HG02943 (cell line): ENCODE data around the gene PDE3B.
"Not testable (repeated sequence)": the region's sequence is repeated elsewhere in the genome, so short reads cannot be mapped to it uniquely, and the experiment has no call there.

Experiments used
- ATAC-seq: cut with Tn5 transposase; IDR thresholded peaks from one replicate; pipeline ENCODE4 v1.9.1; 2021; ENCODE audit warnings: mild to moderate bottlenecking, low read depth, moderate library complexity; ENCODE audit not compliant: unreplicated experiment

Gene PDE3B

DNA sequence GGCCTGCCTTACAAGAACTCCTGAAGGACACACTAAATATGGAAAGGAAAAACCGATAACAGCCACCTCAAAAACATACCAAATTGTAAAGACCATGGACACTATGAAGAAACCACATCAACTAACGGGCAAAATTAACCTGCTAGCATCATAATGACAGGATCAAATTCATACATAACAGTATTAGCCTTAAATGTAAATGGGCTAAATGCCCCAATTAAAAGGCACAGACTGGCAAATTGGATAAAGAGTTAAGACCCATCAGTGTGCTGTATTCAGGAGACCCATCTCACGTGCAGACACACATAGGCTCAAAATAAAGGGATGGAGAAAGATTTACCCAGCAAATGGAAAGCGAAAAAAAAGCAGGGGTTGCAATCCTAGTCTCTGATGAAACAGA is 220.2 kb downstream of the PDE3B start:
- ATAC-seq, result not testable (repeated sequence)

DNA sequence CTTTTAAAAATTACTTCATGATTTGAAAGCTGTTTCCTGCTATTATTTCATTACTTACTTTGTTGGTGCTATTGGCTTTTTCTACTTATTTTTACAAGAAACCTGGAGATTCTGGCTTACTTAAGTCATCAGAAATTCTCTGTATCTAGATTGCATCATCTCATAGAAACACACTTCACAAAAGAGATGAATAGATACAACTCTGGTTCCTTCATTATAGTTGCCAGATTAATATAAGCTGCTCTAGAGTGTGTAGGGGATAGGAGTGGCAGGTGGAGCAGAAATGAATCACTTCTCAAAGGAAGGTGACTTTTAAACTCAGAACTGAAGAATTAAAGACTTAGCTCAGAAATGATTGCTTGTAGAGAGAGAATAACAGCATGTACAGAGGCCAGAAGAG is 228.4 kb downstream of the PDE3B start:
- ATAC-seq, result no peak

DNA sequence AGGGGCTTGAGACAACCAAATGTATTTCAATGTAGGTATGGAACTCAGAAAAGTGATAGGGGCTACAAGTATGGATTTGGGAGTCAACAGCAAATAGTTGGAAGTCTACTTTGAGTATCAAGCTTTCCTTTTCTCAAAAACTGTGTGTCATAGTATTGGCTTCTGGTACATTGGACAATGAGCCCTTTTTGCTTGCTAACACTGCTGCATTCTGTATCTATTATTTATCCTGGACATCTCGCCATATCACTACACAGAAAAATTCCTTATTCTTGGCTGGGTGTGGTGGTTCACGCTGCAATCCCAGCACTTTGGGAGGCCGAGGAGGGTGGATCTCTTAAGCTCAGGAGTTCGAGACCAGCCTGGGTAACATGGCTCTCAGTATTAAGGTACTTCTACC is 230.0 kb downstream of the PDE3B start:
- ATAC-seq, result no peak

DNA sequence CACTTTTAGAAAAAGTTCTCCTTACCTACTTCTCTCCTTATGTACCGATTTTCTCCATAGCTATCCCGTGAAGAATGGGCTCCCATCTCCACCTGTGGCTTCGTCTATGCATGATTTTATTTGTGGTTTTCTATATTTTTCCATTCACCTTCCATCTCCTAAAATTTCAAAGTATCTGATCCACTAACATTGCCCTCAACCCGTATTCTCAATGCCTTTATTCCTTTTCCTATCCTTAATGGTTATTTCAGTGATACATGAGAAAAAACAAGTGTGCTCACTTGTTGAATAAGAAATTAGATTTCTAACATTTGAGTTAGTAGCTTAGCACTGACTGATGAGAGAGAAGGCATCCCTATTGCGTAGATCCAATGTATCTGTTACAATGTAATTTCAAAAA is 231.6 kb downstream of the PDE3B start:
- no peak for ATAC-seq

DNA sequence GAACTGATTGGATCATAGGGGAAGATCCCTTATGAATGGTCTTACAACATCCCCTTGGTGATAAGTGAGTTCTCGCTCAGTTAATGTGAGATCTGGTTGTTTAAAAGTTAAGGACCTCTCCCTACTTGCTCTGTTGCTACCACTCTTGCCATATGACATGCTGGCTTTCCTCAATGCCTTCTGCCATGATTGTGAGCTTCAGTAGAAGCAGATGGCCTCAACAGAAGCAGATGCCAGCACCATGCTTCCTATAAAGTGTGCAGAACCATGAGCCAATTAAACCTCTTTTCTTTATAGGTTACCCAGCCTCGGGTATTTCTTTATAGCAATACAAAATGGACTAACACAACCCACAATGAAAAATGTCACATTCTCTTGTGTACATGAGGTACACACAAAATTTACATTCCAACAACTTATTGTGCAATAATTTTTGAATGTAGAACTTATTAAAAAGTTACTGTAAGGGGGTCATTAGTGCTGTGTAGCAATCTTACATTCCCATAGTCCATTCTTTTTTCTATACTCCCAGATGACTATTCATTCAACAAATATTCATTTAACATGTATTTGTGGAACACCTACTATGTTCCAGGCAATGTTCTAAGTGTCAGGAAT is 238.1 kb downstream of the PDE3B start:
- no peak for ATAC-seq

DNA sequence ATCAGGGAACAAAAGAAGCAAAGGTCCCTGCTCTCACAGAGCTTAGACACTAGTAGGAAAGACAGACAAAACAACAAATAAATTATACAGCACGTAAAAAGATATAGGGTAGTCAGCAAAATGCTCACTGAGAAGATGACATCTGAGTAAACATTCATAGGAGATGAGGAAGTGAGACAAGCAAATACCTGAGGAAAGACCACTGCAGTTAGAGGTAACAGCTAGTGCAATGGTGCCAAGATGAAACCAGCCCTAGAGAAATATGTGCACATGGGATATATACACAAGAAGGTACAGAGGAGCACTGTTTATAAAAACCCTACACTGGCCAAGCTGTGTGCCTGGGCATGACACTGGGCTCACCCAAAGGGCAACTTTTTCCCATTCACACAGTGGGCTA is 238.6 kb downstream of the PDE3B start:
- no peak for ATAC-seq

DNA sequence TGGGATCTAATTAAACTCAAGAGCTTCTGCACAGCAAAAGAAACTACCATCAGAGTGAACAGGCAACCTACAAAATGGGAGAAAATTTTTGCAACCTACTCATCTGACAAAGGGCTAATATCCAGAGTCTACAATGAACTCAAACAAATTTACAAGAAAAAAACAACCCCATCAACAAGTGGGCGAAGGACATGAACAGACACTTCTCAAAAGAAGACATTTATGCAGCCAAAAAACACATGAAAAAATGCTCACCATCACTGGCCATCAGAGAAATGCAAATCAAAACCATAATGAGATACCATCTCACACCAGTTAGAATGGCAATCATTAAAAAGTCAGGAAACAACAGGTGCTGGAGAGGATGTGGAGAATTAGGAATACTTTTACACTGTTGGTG is 240.1 kb downstream of the PDE3B start:
- not testable (repeated sequence) for ATAC-seq

DNA sequence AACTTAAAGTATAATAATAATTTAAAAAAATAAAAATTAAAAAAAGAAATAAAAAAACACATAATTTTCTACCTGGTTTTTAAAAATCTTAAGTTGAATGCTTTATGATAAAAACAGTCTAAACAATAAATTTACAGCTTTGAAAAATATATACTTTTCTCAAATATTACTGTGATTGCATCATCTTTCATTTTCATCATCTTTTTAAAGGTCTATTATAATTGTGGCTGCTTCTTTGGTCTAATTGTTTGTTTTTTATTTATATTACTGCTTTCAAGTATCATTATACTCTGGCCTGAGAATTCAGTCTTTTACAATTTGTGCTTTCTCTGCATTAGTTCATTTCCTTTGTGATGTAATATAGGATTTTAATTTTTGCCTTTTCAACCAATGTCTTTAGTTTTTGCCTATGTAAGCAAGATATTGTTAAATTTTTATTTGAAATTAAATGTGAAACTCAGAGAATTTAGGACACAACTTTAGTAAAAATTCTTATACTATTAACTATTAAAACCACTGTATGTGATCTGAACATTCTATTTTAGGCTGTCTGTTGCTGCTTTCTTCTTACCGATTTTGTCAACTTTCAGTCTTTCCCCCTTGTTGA is 241.2 kb downstream of the PDE3B start:
- ATAC-seq, result no peak

DNA sequence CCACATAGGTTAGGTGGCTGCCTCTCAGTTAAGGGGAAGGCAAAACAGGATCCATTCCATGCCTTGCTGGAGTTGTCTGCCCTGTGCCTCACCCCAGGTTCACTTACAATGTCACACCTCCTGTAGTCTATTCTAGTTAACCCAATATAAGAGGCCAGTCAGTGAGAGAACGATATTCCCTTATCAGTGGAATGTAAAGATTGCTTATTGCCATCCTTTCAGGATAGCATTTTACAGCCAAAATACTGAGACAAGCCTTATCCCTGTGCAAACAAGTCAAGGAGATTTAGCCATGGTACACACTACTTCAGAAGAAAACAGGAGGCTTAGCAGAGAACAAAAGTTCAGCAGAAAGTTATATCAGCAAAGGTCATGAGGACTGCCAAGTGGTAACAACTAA is 242.9 kb downstream of the PDE3B start:
- ATAC-seq, result no peak

DNA sequence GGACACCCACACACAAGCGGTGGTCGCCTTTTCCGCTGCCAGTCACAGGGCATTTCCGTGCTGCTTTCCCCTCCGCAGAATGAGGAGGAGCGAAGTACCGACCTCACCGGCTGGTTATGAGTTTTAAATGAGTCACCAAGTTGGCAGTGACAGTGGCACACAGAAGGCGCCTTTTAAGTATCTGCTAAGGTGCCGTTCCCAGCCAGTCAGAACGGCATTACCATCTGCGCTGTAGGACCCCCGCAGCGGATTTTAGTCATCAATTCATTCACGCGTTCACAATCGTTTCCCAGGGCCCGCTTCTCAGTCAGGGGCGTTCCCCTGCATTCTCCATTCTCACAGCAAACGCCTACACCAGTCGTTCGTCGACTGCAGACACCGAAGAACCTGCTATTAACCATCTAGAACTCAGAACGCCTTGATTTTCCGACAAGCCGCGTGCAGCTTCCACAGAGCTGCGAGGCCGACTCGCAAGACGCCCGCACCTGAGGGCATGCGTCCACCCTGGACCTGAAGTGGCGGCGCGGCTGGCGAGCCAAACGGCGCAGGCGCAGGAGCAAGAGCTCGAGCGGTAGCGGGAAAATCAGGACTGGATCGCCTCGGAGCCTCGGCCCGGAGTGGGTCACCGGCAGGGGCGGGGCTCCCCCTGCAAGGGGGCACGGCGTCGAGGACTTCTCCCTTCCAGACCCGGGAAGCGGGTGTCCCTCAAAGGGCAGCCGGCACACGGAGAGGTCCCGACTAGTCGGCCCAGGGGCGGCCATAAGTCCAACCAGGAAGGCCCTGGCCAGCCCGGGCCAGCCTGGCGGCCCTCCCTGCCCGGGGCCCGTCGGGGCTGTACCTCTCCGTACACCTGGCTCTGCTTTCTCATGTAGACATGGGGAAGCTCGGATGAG is 247.8 kb downstream of the PDE3B start:
- peak; percentile 59 for ATAC-seq

DNA sequence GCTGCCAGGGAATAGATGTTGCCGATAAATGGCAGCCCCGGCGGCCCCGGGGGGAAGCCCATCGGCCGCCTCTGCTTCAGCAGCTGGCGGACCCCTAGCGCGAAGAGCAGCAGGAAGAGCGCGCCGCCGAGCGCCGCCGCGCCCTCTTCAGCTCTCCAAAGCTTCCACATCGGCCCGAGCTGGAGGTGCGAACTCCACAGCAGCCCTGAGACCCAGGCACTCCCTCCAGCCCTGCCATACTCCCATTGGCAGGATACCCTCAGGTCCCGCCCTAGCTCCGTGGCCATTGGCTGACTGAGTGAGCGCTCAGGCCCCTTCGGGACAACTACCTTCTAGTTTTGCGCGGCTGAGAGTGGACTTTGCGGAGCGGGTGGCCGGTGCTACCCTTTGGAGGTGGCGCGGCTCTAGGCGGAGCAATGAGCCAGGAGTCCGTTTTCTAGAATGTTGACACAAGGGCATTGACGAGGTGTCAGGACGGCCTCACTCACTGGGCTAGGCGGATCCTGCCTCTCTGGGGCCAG is 248.5 kb downstream of the PDE3B start, which contains the start of gene CYP2R1:
CYP2R1 (minus strand) TSS at position 196 of the 521 bp plus-strand sequence; CDS start at position 170, 26 bp downstream.
- peak; percentile 97 for ATAC-seq

DNA sequence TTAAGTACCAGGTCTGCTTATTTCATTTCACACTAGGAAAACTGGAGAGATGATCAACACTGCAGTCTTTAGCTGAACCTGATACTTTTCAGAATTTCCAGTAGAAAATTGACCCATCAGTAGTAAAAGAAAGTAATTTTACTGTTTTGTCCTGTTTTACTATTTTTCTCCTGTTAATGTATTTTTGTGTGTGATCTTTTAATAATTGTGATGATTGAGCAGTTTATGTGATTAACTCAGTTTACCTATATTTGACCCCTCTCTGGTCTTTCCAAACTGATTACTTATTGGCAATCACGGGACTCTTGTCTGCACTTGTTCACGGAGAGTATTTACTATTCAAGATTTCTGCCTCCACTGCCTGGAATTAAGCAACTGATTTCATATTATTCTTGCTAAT is 249.0 kb downstream of the PDE3B start:
- ATAC-seq, result no peak

DNA sequence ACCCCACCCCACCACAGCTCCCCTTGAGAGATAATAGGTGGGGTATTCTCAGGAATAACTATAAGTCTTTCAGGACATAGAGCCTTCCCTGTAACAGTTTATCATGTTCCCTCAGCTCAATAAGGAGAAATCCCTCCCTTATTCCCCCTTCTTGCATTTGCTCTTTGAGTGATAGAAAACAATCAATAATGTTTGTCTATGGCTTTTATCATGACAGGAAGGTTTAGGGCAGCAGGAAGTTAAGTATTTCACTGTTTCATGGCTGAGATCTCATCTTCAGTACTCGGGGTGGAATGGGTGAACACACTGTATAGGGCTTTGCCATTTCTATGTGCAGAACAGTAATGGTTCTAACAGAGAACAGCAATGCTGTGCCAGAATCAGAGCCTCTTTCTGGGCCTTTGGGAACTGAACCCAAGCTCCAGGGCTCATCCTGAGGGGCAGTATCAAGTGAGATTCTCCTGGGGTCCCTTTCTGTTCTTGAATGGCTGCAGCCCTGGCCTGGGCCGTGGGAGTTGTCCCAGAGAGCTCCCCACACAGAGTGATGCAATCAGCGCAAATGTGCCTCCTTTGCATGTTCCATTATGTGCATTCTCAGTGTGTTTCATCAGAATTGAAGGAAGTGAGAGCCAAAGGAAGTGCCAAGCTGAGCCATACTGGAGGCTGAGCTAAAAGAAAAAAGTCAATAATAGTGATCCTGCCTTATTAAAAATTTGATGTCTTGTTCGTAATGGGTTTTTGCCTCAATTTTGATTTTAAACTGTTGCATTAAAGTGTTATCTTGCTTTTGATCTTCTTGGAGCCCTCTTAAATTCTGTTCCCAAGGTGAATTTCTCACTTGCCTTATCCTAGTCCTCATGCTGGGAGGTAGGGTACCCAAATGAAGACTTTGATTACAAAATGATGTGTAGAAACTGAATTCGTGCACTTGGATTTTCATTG is 251.3 kb downstream of the PDE3B start:
- no peak for ATAC-seq

DNA sequence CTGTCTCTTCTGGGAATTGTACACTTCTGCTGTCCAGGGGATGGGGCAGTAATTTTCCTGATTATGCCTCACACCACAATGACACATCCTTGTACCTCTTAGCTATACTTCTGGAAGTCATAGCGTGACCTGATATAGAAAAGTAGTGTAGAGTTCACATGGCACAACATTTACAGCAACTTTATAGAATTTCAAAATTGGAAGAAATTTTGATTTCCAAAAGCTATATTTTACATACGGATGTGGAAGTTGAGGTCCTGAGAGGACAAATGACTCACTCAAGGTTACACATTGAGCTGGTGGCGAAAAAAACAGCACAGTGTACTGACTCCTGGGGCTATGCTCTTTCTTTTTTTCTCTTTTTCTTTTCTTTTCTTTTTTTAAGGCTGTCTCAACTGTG is 254.8 kb downstream of the PDE3B start:
- no peak for ATAC-seq

DNA sequence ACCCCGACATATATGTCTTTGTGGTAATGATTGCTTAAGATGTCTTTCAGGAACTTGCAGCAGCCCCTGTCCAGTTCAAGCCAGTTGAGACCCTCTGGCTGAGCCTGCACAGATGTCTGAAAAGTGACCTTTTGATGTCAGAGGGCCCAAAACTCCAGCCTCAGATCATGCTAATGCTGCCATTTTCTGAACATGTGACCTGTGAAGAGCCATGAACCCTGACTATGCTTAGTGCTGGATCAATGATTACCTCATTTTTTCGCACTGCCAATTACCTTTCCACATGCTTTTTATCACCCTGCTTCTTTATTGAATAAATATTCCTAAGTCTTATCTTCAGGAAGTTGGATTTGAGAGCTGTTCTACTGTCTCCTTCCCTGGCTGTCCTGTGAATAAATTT is 255.3 kb downstream of the PDE3B start:
- no peak for ATAC-seq

DNA sequence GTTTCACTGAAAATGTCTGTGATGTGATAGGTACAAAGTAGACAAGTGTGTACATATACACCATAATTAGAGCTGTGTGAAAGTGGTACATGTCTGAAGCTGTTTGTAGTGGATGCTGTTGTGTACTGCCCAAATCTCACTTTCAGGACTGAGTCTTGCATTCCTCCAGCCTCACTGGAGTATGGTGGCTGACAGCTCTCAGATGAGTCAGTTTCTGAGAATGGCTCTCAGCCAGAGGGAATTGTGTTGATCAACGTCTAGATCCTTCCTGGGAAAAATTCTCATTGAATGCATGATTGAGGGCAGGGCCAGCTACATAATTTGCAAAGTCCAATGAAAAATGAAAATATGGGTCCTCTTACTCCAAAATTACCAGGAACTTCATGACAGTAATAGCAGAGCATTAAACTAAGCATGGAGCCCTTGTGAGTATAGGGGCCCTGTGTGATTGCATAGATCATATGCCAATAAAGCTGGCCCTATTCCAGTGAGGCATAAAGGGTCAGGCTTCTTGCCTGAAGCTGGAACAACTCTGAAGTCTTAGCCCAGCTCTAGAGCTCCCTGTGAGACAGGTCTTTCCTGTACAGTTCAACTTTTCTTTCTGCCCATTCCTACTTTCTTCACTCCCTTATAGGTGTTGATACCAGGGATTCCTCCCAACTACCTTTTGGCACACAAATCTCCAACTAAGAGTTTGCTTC is 259.2 kb downstream of the PDE3B start:
- no peak for ATAC-seq

DNA sequence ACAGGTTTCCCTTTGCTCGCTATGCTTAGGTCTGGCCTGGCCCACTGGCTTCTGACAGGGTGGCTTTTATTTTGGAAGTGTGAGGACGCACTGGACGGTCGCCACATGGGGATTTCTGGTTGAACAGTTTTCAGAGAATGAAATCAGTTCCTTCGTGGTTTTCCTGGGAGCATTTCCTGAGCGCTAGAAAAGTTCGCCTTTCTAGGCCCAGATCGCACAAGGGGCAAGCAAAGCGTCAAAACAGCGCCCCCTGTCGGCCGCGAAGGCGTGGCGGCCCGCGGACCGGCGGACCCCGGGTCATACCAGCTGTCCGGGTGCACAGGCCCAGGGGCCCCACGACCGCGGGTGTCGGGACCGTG is 261.1 kb downstream of the PDE3B start:
- peak; percentile 40 for ATAC-seq

DNA sequence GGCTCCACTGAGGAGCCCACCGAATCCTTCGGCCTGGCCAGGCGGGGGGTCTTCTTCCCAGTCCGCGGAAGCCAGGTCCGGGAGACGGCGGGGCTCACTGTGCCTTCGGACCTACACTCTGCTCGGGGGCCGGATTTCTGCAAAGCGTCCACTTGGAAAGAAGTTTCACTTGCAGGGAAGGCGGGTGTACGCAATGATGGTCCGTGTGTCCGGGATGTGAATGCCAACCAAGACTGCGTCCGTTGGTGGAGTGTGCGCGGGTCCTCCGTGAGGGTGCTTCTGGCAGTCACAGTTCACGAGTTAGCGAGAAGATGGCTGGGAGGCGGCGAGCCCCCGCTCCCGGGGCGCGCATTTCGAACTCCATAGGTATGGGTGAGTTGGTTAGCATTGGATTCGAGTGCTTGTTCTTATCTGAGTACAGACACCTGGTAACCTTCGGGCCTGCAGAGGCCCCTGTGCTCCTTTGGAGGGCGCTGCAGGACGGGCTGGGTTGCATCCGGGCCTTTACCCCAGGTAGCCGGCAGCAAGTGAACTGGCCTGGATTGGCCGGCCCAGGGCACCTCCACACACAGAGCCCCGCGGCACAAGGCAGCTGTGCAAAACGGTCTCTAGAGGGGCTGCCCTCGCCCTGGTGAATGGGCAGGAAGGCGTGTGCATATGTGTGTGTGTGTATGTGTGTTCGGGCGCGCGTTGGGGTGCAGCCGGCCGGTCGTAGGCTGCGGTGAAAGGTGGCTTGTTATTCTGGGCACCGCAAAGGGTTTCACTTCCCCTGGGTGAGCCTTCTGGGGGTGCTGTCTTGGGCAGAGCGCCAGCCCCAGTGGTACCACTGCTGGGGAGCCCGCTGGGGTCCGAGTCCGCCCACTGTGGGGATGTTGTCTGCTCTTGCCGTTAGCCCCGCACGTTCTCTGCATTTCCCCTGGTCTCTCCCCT is 261.8 kb downstream of the PDE3B start:
- ATAC-seq, result peak; percentile 78

DNA sequence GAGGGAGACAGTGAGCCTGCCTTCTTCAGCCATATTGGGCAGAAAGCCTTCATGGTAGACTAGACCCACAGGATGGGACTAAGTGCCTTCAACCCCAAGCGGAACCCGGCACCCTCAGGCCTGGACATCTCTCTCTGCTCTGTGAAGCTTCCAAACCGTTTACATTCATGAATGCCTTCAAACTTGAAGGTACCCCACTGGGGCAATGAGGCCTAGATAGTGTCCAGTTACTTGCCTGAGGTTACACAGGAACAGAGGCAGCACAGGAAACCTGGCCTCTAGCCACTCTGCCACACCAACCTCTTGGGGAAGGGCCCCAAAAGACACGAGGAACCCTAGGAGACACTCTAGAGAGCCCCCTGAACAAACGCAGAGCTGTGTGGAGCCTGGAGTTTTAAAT is 263.0 kb downstream of the PDE3B start:
- no peak for ATAC-seq
